K562 (cell line): ENCODE results near the gene B4GALNT2. TPM values are rescaled to one million over a fixed set of nuclear protein-coding genes. Genes with fewer than 3 reads are reported as not detected.
A peak's percentile ranks its signal among the peaks of the same experiment; 100 is the strongest.

ENCODE experiments used
- ARID1B ChIP-seq: fragments of 450-650 bp; IDR thresholded peaks from 2 replicates; pipeline ENCODE4 v1.6.1; 2016; ENCODE audit warnings: antibody characterized with exemption, mild to moderate bottlenecking, inconsistent platforms
- ASH1L ChIP-seq: fragments of 450-650 bp; IDR thresholded peaks from 2 replicates; pipeline ENCODE4 v1.6.1; 2018; ENCODE audit warnings: borderline replicate concordance, mild to moderate bottlenecking, low read depth; ENCODE audit not compliant: partially characterized antibody
- IFI16 ChIP-seq: fragments of 250-450 bp; sonication (Bioruptor Pico); IDR thresholded peaks from 2 replicates; pipeline ENCODE4 v2.1.2; 2022; ENCODE audit warnings: mild to moderate bottlenecking, inconsistent platforms
- MYBL2 ChIP-seq, 2 experiments: fragments of 450-650 bp in 1 of 2; sonication (generic) in 1 of 2; formaldehyde crosslinking in 1 of 2; IDR thresholded peaks; 2 replicates each; pipeline versions ENCODE4 v1.6.1 to v1.8.1; 2017 to 2022; ENCODE audit warnings: borderline replicate concordance in 1 of 2, inconsistent platforms in 1 of 2, low read depth in 1 of 2, mild to moderate bottlenecking in 1 of 2, missing genetic modification reagents in 1 of 2, moderate library complexity in 1 of 2
- PHF20 ChIP-seq: fragments of 450-650 bp; IDR thresholded peaks from 2 replicates; pipeline ENCODE4 v1.6.1; 2018; ENCODE audit not compliant: partially characterized antibody
- POLR2B ChIP-seq: fragments of 450-650 bp; IDR thresholded peaks from 2 replicates; pipeline ENCODE4 v1.6.1; 2018; ENCODE audit warnings: low read depth; ENCODE audit not compliant: partially characterized antibody
- RB1 ChIP-seq: fragments of 450-650 bp; IDR thresholded peaks from 2 replicates; pipeline ENCODE4 v1.6.1; 2017; ENCODE audit warnings: low read depth, mild to moderate bottlenecking
- ZBTB11 ChIP-seq, 3 experiments: fragments of 200-800 bp in 1 of 3; fragments of 250-450 bp in 1 of 3; fragments of 450-650 bp in 1 of 3; sonication (Bioruptor Pico) in 1 of 3; sonication (Bioruptor generic) in 1 of 3; formaldehyde crosslinking in 1 of 3; IDR thresholded peaks; 2 replicates each; pipeline versions ENCODE4 v1.6.1 to v1.8.0; 2016 to 2022; ENCODE audit warnings: mild to moderate bottlenecking in 2 of 3, missing genetic modification characterization in 2 of 3, missing compliant biosample characterization in 1 of 3, moderate library complexity in 1 of 3
- ZNF699 ChIP-seq: fragments of 250-450 bp; sonication (Bioruptor Pico); IDR thresholded peaks from 2 replicates; pipeline ENCODE4 v1.8.0; 2021; ENCODE audit warnings: mild to moderate bottlenecking, moderate library complexity; ENCODE audit not compliant: insufficient replicate concordance
- polyA plus RNA-seq, 8 experiments: library from polyadenylated mRNA; depleted of rRNA in 4 of 8; stranded (reverse) in 5 of 8; unstranded in 3 of 8; fragments of >200 nt; fragmentation: Nextera tagmentation in 2 of 8; fragmentation: Illumina TruSeq in 1 of 8; extraction: Ambion mirVana in 2 of 8; extraction: Trizol in 1 of 8; gene quantifications; 2 replicates each; pipeline versions ENCODE4 v1.2.1 to v1.2.3, GENCODE V29; 2011 to 2014; ENCODE audit warnings: inconsistent platforms in 1 of 8, missing spikeins in 1 of 8
- total RNA-seq, 7 experiments: library from RNA; depleted of rRNA in 6 of 7; stranded (reverse); fragments of >200 nt in 6 of 7; fragmentation: Illumina TruSeq in 2 of 7; extraction: Trizol in 2 of 7; gene quantifications; 2 replicates each; pipeline versions ENCODE4 v1.2.1 to v1.2.3, GENCODE V29; 2011 to 2021; ENCODE audit warnings: low replicate concordance in 1 of 7
- TF ChIP-seq, protein P1 (sequence below): fragments of 450-650 bp; IDR thresholded peaks from 2 replicates; pipeline ENCODE4 v1.6.1; 2016; ENCODE audit warnings: mild to moderate bottlenecking, moderate library complexity

The B4GALNT2 gene
- total and polyA plus RNA-seq, 9 of the 15 experiments (the other 6 are each of a cell fraction or from before 2014, with no cell fraction given), result not detected

- TF ChIP-seq ZBTB11 (CRISPR knock-in tag; IDR thresholded peaks at IDR 0.05), result peak in 2 of 3 experiments; percentile 34 to 77; a peak in 2 of 6 replicates
- TF ChIP-seq ARID1B, result peak; percentile 83
- no peak for TF ChIP-seq ASH1L
- TF ChIP-seq ZNF699 (CRISPR knock-in tag), result no peak
- peak; percentile 70 for TF ChIP-seq RB1
- TF ChIP-seq MYBL2 (IDR thresholded peaks at IDR 0.05; ENCODE audit: low read depth), result peak; percentile 96
- peak; percentile 83; the same call in 1 of the 2 replicates for TF ChIP-seq MYBL2 (CRISPR knock-in tag; IDR thresholded peaks at IDR 0.05; ENCODE audit: borderline replicate concordance)
- peak; percentile 69 for TF ChIP-seq PHF20
- TF ChIP-seq, protein P1, sequence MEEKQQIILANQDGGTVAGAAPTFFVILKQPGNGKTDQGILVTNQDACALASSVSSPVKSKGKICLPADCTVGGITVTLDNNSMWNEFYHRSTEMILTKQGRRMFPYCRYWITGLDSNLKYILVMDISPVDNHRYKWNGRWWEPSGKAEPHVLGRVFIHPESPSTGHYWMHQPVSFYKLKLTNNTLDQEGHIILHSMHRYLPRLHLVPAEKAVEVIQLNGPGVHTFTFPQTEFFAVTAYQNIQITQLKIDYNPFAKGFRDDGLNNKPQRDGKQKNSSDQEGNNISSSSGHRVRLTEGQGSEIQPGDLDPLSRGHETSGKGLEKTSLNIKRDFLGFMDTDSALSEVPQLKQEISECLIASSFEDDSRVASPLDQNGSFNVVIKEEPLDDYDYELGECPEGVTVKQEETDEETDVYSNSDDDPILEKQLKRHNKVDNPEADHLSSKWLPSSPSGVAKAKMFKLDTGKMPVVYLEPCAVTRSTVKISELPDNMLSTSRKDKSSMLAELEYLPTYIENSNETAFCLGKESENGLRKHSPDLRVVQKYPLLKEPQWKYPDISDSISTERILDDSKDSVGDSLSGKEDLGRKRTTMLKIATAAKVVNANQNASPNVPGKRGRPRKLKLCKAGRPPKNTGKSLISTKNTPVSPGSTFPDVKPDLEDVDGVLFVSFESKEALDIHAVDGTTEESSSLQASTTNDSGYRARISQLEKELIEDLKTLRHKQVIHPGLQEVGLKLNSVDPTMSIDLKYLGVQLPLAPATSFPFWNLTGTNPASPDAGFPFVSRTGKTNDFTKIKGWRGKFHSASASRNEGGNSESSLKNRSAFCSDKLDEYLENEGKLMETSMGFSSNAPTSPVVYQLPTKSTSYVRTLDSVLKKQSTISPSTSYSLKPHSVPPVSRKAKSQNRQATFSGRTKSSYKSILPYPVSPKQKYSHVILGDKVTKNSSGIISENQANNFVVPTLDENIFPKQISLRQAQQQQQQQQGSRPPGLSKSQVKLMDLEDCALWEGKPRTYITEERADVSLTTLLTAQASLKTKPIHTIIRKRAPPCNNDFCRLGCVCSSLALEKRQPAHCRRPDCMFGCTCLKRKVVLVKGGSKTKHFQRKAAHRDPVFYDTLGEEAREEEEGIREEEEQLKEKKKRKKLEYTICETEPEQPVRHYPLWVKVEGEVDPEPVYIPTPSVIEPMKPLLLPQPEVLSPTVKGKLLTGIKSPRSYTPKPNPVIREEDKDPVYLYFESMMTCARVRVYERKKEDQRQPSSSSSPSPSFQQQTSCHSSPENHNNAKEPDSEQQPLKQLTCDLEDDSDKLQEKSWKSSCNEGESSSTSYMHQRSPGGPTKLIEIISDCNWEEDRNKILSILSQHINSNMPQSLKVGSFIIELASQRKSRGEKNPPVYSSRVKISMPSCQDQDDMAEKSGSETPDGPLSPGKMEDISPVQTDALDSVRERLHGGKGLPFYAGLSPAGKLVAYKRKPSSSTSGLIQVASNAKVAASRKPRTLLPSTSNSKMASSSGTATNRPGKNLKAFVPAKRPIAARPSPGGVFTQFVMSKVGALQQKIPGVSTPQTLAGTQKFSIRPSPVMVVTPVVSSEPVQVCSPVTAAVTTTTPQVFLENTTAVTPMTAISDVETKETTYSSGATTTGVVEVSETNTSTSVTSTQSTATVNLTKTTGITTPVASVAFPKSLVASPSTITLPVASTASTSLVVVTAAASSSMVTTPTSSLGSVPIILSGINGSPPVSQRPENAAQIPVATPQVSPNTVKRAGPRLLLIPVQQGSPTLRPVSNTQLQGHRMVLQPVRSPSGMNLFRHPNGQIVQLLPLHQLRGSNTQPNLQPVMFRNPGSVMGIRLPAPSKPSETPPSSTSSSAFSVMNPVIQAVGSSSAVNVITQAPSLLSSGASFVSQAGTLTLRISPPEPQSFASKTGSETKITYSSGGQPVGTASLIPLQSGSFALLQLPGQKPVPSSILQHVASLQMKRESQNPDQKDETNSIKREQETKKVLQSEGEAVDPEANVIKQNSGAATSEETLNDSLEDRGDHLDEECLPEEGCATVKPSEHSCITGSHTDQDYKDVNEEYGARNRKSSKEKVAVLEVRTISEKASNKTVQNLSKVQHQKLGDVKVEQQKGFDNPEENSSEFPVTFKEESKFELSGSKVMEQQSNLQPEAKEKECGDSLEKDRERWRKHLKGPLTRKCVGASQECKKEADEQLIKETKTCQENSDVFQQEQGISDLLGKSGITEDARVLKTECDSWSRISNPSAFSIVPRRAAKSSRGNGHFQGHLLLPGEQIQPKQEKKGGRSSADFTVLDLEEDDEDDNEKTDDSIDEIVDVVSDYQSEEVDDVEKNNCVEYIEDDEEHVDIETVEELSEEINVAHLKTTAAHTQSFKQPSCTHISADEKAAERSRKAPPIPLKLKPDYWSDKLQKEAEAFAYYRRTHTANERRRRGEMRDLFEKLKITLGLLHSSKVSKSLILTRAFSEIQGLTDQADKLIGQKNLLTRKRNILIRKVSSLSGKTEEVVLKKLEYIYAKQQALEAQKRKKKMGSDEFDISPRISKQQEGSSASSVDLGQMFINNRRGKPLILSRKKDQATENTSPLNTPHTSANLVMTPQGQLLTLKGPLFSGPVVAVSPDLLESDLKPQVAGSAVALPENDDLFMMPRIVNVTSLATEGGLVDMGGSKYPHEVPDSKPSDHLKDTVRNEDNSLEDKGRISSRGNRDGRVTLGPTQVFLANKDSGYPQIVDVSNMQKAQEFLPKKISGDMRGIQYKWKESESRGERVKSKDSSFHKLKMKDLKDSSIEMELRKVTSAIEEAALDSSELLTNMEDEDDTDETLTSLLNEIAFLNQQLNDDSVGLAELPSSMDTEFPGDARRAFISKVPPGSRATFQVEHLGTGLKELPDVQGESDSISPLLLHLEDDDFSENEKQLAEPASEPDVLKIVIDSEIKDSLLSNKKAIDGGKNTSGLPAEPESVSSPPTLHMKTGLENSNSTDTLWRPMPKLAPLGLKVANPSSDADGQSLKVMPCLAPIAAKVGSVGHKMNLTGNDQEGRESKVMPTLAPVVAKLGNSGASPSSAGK, result peak; percentile 99
- TF ChIP-seq POLR2B, result peak; percentile 60
- TF ChIP-seq IFI16 (CRISPR knock-in tag), result no peak
Measured at GRCh38 chr17:49191917-49192741, 59.6 kb downstream of the B4GALNT2 start (continued).
